GM12878 (cell line): ENCODE results near the gene TMOD3. TPM values are rescaled to one million over a fixed set of nuclear protein-coding genes. Genes with fewer than 3 reads are reported as not detected.

Experiments
- FOS ChIP-seq: IDR thresholded peaks from 3 replicates; pipeline ENCODE4 v1.6.1; 2011; ENCODE audit warnings: borderline replicate concordance; ENCODE audit not compliant: insufficient read length; ENCODE audit errors: extremely low read depth
- PAX5 ChIP-seq: IDR thresholded peaks from 2 replicates; pipeline ENCODE4 v1.6.1; 2011; ENCODE audit warnings: low read depth, low read length, borderline replicate concordance
- PAX8 ChIP-seq: fragments of 450-650 bp; IDR thresholded peaks from 2 replicates; pipeline ENCODE4 v1.6.1; 2017; ENCODE audit warnings: mild to moderate bottlenecking, moderate library complexity
- SREBF1 ChIP-seq: IDR thresholded peaks from 2 replicates; pipeline ENCODE4 v1.6.1; 2012; ENCODE audit warnings: mild to moderate bottlenecking, low read length
- SUPT20H ChIP-seq: IDR thresholded peaks from 2 replicates; pipeline ENCODE4 v1.6.1; 2011; ENCODE audit warnings: low read depth, mild to moderate bottlenecking, low read length, moderate library complexity, borderline replicate concordance; ENCODE audit not compliant: control insufficient read depth
- ZNF207 ChIP-seq: fragments of 450-650 bp; IDR thresholded peaks from 2 replicates; pipeline ENCODE4 v1.6.1; 2014; ENCODE audit warnings: antibody characterized with exemption, mild to moderate bottlenecking, borderline replicate concordance
- polyA plus RNA-seq, 11 experiments: library from polyadenylated mRNA; depleted of rRNA in 4 of 11; unstranded in 6 of 11; stranded (reverse) in 5 of 11; fragments of >200 nt; fragmentation: Nextera tagmentation in 4 of 11; fragmentation: Illumina TruSeq in 1 of 11; extraction: Ambion mirVana in 4 of 11; extraction: Trizol in 1 of 11; gene quantifications; 1 replicate in 1 of 11; 2 replicates in 10 of 11; pipeline versions ENCODE4 v1.2.1 to v1.2.3, GENCODE V29; 2011 to 2016; ENCODE audit warnings: inconsistent platforms in 2 of 11, missing spikeins in 2 of 11, low read depth in 1 of 11
- total RNA-seq, 4 experiments: library from RNA; depleted of rRNA in 3 of 4; stranded (reverse); fragments of >200 nt in 3 of 4; fragmentation: Illumina TruSeq in 1 of 4; extraction: Trizol in 1 of 4; gene quantifications; 2 replicates each; pipeline versions ENCODE4 v1.2.1 to v1.2.3, GENCODE V29; 2013 to 2021
- TF ChIP-seq, protein P1 (sequence below): IDR thresholded peaks from 2 replicates; pipeline ENCODE4 v1.6.1; 2011; ENCODE audit warnings: mild to moderate bottlenecking, low read depth, low read length, moderate library complexity; ENCODE audit not compliant: insufficient replicate concordance
- TF ChIP-seq, protein P2 (sequence below): fragments of 450-650 bp; IDR thresholded peaks from 2 replicates; pipeline ENCODE4 v1.6.1; 2017; ENCODE audit warnings: mild to moderate bottlenecking
- TF ChIP-seq, protein P3 (sequence below): fragments of 450-650 bp; IDR thresholded peaks from 2 replicates; pipeline ENCODE4 v1.6.1; 2016; ENCODE audit warnings: mild to moderate bottlenecking

TMOD3 gene
- total and polyA plus RNA-seq, 10 of the 15 experiments (the other 5 are each of a cell fraction or from before 2014, with no cell fraction given), result 5.2 to 39.4 (median 22.5) TPM

DNA sequence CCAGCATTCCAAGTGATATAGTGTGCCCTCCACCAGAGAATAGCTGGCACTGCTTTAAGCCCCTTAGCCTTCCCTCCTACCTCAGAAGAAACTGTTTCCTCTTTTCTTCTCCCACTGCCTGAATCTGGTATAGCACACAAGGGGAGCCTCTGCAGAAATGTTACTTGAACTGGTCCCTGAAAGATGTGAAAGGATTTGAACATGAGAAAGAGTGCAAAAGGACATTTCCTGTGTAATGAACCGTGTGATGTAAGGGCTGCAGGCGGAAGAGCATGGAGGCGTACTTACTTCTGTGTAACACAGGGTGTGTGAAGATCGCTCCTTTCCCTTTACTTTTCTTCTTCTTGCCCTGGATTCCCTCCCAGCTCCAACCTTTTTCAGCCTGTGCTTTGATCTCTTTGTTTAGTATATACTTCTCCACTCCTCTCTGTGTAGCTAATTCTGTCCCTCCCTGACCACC is 8.4 kb downstream of the TMOD3 start (continued):
- TF ChIP-seq, protein P1, sequence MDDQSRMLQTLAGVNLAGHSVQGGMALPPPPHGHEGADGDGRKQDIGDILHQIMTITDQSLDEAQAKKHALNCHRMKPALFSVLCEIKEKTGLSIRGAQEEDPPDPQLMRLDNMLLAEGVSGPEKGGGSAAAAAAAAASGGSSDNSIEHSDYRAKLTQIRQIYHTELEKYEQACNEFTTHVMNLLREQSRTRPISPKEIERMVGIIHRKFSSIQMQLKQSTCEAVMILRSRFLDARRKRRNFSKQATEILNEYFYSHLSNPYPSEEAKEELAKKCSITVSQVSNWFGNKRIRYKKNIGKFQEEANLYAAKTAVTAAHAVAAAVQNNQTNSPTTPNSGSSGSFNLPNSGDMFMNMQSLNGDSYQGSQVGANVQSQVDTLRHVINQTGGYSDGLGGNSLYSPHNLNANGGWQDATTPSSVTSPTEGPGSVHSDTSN, result no peak
- TF ChIP-seq PAX5, result no peak
- TF ChIP-seq, protein P2, sequence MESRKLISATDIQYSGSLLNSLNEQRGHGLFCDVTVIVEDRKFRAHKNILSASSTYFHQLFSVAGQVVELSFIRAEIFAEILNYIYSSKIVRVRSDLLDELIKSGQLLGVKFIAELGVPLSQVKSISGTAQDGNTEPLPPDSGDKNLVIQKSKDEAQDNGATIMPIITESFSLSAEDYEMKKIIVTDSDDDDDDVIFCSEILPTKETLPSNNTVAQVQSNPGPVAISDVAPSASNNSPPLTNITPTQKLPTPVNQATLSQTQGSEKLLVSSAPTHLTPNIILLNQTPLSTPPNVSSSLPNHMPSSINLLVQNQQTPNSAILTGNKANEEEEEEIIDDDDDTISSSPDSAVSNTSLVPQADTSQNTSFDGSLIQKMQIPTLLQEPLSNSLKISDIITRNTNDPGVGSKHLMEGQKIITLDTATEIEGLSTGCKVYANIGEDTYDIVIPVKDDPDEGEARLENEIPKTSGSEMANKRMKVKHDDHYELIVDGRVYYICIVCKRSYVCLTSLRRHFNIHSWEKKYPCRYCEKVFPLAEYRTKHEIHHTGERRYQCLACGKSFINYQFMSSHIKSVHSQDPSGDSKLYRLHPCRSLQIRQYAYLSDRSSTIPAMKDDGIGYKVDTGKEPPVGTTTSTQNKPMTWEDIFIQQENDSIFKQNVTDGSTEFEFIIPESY, result no peak
- TF ChIP-seq, protein P3, sequence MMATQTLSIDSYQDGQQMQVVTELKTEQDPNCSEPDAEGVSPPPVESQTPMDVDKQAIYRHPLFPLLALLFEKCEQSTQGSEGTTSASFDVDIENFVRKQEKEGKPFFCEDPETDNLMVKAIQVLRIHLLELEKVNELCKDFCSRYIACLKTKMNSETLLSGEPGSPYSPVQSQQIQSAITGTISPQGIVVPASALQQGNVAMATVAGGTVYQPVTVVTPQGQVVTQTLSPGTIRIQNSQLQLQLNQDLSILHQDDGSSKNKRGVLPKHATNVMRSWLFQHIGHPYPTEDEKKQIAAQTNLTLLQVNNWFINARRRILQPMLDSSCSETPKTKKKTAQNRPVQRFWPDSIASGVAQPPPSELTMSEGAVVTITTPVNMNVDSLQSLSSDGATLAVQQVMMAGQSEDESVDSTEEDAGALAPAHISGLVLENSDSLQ, result no peak
- TF ChIP-seq SREBF1, result no peak
- TF ChIP-seq SUPT20H, result no peak
- no peak for TF ChIP-seq ZNF207
- no peak for TF ChIP-seq FOS
- TF ChIP-seq PAX8, result no peak
